Hepatocyte (in vitro differentiated cells): ENCODE results near the gene SEL1L2.

Experiments used
- CTCF ChIP-seq: fragments of 200-600 bp; sonication (generic); IDR thresholded peaks from 2 replicates; pipeline ENCODE4 v1.5.1; 2016; ENCODE audit warnings: antibody characterized with exemption, mild to moderate bottlenecking; ENCODE audit not compliant: poor library complexity
- EZH2 ChIP-seq: fragments of 200-600 bp; sonication (generic); IDR thresholded peaks from 2 replicates; pipeline ENCODE4 v1.6.1; 2016; ENCODE audit warnings: antibody characterized with exemption, mild to moderate bottlenecking, borderline replicate concordance
- EZH2phosphoT487 ChIP-seq: fragments of 200-600 bp; sonication (generic); IDR thresholded peaks from one replicate; pipeline ENCODE4 v1.6.1; 2018; ENCODE audit warnings: antibody characterized with exemption, mild to moderate bottlenecking, low read depth, moderate library complexity; ENCODE audit not compliant: unreplicated experiment, severe bottlenecking

GRCh38 chr20:14033310-14033709, 42.9 kb upstream of the SEL1L2 start:
- no peak for TF ChIP-seq CTCF
- TF ChIP-seq EZH2: no peak
- no peak for TF ChIP-seq EZH2phosphoT487
